Osteocyte (in vitro differentiated cells): ENCODE results near the gene CFB. TPM values are rescaled to one million over a fixed set of nuclear protein-coding genes. Genes with fewer than 3 reads are reported as not detected.

Experiments used
- DNase-seq: peaks from one replicate; pipeline ENCODE4 v3.0.0; 2021; ENCODE audit warnings: mixed read lengths; ENCODE audit not compliant: unreplicated experiment; ENCODE audit errors: extremely low spot score
- H3K27ac Mint-ChIP-seq: one replicate; pipeline ENCODE4 v1.8.0; 2021; ENCODE audit warnings: mild to moderate bottlenecking, mixed read lengths; ENCODE audit not compliant: unreplicated experiment
- H3K27me3 Mint-ChIP-seq: one replicate; pipeline ENCODE4 v1.8.0; 2021; ENCODE audit warnings: mixed read lengths; ENCODE audit not compliant: unreplicated experiment
- H3K36me3 Mint-ChIP-seq: one replicate; pipeline ENCODE4 v1.8.0; 2021; ENCODE audit warnings: mixed read lengths; ENCODE audit not compliant: unreplicated experiment
- H3K4me1 Mint-ChIP-seq: one replicate; pipeline ENCODE4 v1.8.0; 2021; ENCODE audit warnings: mixed read lengths; ENCODE audit not compliant: unreplicated experiment
- H3K4me3 Mint-ChIP-seq: one replicate; pipeline ENCODE4 v1.8.0; 2021; ENCODE audit warnings: mild to moderate bottlenecking, moderate library complexity, mixed read lengths; ENCODE audit not compliant: unreplicated experiment
- H3K9me3 Mint-ChIP-seq: one replicate; pipeline ENCODE4 v1.8.0; 2021; ENCODE audit warnings: mixed read lengths; ENCODE audit not compliant: unreplicated experiment
- total RNA-seq: library from RNA; stranded (reverse); gene quantifications from 2 replicates; pipeline ENCODE4 v1.2.1, GENCODE V29; 2021
- TF ChIP-seq, protein P1 (sequence below): fragments of 200-600 bp; sonication (generic); IDR thresholded peaks from 2 replicates; pipeline ENCODE4 v1.5.0; 2021; ENCODE audit warnings: antibody characterized with exemption, mild to moderate bottlenecking, moderate library complexity

The CFB gene
- total RNA-seq, 1 donor from 2014 or later = 6.9 TPM

DNA sequence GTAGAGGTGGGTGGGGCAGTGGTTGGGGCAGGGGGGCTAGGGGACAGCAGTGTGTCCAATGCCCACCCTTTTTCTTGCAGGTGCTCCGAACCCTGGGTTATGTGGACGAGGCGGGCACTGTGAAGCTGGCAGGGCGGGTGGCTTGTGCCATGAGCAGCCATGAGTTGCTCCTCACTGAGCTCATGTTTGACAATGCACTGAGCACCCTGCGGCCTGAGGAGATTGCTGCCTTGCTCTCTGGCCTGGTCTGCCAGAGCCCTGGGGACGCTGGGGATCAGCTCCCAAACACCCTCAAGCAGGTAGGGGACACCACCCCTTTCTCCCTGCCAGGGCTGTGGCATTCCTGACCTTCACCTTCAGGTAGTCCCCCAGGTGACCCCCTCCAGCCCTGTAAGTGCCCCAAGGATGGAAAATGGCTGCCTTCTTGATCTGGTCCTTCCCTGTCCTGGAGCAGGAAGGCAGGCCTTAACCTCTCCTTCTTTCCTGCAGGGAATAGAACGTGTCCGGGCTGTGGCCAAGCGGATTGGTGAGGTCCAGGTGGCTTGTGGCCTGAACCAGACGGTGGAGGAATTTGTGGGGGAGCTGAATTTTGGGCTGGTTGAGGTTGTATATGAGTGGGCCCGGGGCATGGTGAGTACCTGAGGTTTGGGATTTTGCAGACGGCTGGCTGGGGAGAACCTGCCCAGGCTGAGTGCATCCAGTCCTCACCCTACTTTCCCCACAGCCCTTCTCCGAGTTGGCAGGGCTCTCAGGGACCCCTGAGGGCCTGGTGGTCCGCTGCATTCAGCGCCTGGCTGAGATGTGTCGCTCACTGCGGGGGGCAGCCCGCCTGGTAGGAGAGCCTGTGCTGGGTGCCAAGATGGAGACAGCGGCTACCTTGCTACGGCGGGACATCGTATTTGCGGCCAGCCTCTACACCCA, 23.2 kb downstream of the CFB start:
- H3K27me3 Mint-ChIP-seq = no peaks in the 10 kb centered on the region
- TF ChIP-seq, protein P1, sequence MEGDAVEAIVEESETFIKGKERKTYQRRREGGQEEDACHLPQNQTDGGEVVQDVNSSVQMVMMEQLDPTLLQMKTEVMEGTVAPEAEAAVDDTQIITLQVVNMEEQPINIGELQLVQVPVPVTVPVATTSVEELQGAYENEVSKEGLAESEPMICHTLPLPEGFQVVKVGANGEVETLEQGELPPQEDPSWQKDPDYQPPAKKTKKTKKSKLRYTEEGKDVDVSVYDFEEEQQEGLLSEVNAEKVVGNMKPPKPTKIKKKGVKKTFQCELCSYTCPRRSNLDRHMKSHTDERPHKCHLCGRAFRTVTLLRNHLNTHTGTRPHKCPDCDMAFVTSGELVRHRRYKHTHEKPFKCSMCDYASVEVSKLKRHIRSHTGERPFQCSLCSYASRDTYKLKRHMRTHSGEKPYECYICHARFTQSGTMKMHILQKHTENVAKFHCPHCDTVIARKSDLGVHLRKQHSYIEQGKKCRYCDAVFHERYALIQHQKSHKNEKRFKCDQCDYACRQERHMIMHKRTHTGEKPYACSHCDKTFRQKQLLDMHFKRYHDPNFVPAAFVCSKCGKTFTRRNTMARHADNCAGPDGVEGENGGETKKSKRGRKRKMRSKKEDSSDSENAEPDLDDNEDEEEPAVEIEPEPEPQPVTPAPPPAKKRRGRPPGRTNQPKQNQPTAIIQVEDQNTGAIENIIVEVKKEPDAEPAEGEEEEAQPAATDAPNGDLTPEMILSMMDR = no peak
- H3K36me3 Mint-ChIP-seq = peaks cover 24% of the 10 kb centered on the region
- no peak for DNase-seq
- H3K9me3 Mint-ChIP-seq = no peaks in the 10 kb centered on the region
- H3K4me3 Mint-ChIP-seq = no peak overlapping the region
- H3K4me1 Mint-ChIP-seq = peaks cover 34% of the 10 kb centered on the region
- H3K27ac Mint-ChIP-seq = peak overlapping the region; percentile 100

DNA sequence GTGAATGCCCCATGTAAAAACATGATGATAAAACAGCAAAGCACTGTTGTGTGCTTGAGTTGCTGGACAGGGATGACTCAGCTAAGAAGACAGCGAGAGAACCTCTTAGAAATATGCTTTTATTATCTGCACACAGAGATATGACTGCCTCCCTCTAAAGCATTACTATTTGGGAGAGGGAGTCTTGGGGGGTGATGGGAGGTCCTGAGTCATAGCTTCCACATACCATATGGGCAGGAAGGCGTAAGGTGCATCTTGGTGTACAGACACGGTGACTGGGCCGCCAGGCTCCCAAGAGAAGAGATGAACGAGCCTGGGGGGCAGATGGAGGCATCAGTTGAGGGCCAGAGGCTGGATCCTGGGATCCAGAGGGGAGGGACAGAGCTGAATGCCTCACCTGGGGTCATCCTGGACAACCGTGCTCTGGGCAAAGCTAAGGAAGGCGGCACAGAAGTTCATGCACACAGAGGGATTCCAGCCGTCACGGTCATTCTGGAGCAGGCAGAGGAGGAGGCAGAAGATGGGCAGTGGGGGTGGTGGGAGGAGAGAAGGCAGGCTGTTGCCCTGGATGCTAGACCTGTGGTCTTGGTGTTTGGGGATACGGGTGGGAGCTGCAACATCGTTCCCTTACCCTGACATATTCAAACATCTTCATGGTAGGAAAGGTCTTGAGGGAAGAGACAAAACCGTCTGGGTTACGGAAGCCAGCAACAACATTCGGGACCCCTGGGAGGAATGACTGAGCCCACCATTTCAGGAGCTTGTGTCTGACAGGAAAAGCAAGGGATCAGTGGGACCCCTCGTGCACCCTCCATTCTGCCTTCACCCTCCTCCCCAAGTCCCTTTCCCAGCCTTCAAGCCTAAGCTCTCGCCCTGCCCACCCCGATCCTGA, 24.1 kb downstream of the CFB start:
- Mint-ChIP-seq H3K4me3 (peak overlapping the region; percentile 94), H3K9me3 (no peaks in the 10 kb centered on the region), H3K27me3 (no peaks in the 10 kb centered on the region), H3K36me3 (peaks cover 21% of the 10 kb centered on the region), H3K27ac (peak overlapping the region; percentile 100), H3K4me1 (peaks cover 35% of the 10 kb centered on the region)
- TF ChIP-seq, protein P1 = no peak
- no peak for DNase-seq

DNA sequence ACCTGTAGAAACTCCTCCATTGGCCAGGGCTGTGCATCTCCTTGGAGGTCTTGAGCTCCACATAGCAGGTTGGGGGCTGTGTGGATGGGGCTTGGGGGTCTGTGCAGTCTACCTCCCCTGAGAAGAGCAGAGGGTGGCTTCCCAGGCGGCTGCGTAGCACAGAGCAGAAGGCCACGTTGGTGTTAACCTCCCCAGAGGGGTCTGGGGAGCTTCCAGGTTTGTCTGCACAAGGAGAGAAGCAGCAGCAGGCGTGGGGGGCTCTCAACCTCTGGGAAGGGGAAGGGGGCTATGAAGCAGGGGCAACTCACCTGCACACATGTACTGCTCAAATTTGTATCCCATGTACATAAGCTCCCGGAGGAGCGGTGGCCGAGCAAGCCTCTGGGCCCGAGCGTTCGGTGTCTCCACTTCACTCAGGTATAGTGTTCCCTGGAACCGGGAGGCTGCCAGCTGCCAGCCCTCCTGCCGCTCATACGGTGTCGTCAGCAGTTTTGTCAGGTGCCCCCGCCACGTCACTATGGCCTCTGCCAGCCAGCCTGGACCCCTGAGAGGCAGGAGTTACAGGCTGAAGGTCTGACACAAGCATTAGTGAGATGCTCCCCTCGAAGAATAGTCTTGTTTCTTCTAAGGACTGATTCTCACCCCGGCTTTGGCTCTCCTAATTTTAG, 24.8 kb downstream of the CFB start:
- Mint-ChIP-seq H3K27me3 (no peaks in the 10 kb centered on the region), H3K9me3 (no peaks in the 10 kb centered on the region), H3K36me3 (peaks cover 18% of the 10 kb centered on the region), H3K27ac (peak overlapping the region; percentile 100), H3K4me1 (peaks cover 35% of the 10 kb centered on the region), H3K4me3 (peak overlapping the region; percentile 94)
- TF ChIP-seq, protein P1 = no peak
- DNase-seq = no peak

DNA sequence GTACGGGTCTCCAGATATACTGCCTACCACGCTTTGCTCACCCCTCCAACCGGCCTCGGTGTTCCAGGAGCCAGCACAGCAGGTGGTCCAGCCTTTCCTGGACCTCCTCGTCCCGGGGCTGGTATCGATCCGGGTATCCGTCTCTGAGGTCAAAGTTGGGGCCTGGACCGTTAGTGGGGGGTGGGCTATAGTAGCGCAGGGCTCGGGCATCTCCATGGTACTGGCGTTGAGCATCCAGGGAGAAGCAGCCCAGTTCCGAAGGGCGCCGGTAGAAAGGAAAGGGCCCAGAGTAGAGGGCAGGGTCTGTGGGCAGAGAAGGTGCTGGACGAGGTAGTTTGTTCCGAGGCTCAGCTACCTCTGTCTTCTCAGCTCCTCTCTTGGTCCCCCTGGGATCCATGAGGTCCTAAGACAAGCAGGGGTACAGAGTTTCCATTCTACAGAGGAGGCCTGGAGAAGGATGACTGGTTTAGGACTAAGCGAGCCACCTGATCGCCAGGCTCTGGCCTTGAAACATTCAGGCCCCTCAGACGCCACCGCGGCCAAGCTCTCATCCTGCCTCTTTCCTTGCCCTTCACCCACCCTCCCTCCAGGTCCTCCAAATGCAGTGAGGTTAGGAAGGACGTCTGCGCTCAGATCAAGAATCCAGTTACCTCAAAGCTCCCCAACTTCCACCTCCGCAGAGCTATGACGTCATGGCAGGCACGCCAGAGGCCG, 25.5 kb downstream of the CFB start:
- Mint-ChIP-seq H3K27ac (peak overlapping the region; percentile 100), H3K4me3 (peak overlapping the region; percentile 94), H3K9me3 (no peaks in the 10 kb centered on the region), H3K27me3 (no peaks in the 10 kb centered on the region), H3K4me1 (peaks cover 35% of the 10 kb centered on the region), H3K36me3 (peaks cover 13% of the 10 kb centered on the region)
- TF ChIP-seq, protein P1 = no peak
- no peak for DNase-seq
